Naive thymus-derived CD8-positive, alpha-beta T cell (primary cell): ENCODE results near the gene FCRL3. TPM values are rescaled to one million over a fixed set of nuclear protein-coding genes. Genes with fewer than 3 reads are reported as not detected.
A peak's percentile ranks its signal among the peaks of the same experiment; 100 is the strongest.

ENCODE experiments used
- ATAC-seq, 2 donors: fragments of 150-1000 bp; cut with Tn5 transposase in 1 of 2; sonication (Bioruptor Pico), chemical (Tn5 transposase) in 1 of 2; 1 replicate in 1 of 2; 2 replicates in 1 of 2; pipeline ENCODE4 v1.10.0; 2021; ENCODE audit warnings: mild to moderate bottlenecking in 2 of 2, moderate library complexity in 2 of 2
- POLR2A ChIA-PET: fragments of 350-600 bp; sonication (Branson Sonifier 250); formaldehyde crosslinking; loops from one replicate; lab custom pipeline; 2021; ENCODE audit warnings: antibody characterized with exemption; lab: Charles Lee
- DNase-seq, 10 donors: peaks; one replicate each; pipeline versions ENCODE4 v3.0.0 to v3.0.0-alpha.2; 2020 to 2022
- H3K27ac Mint-ChIP-seq, 10 donors: one replicate each; pipeline ENCODE4 v1.8.0; 2020 to 2022; ENCODE audit warnings: mild to moderate bottlenecking in 10 of 10, mixed read lengths in 10 of 10, moderate library complexity in 4 of 10, inconsistent platforms in 1 of 10
- H3K27me3 Mint-ChIP-seq, 5 donors: one replicate each; pipeline ENCODE4 v1.8.0; 2021 to 2022; ENCODE audit warnings: mixed read lengths in 5 of 5
- H3K36me3 Mint-ChIP-seq, 3 donors: one replicate each; pipeline ENCODE4 v1.8.0; 2020 to 2022; ENCODE audit warnings: mixed read lengths in 3 of 3, mild to moderate bottlenecking in 2 of 3, inconsistent platforms in 1 of 3
- H3K4me1 Mint-ChIP-seq, 4 donors: one replicate each; pipeline ENCODE4 v1.8.0; 2021 to 2022; ENCODE audit warnings: mixed read lengths in 4 of 4
- H3K4me3 Mint-ChIP-seq, 10 donors: one replicate each; pipeline ENCODE4 v1.8.0; 2020 to 2022; ENCODE audit warnings: mild to moderate bottlenecking in 10 of 10, mixed read lengths in 10 of 10, moderate library complexity in 6 of 10, inconsistent platforms in 1 of 10
- H3K9me3 Mint-ChIP-seq, 9 donors: one replicate each; pipeline ENCODE4 v1.8.0; 2020 to 2022; ENCODE audit warnings: mixed read lengths in 9 of 9, mild to moderate bottlenecking in 3 of 9, inconsistent platforms in 1 of 9, moderate library complexity in 1 of 9
- polyA plus RNA-seq, 3 donors: library from polyadenylated mRNA; unstranded; fragments of 300-500 nt; fragmentation: Illumina TruSeq; gene quantifications; one replicate each; pipeline ENCODE4 v1.2.3, GENCODE V29; 2021
- total RNA-seq, 8 experiments: library from RNA in 2 of 8; stranded (reverse) in 2 of 8; gene quantifications; one replicate each; pipeline ENCODE4 v1.2.3 and lab custom pipeline; 2021 to 2026

The FCRL3 gene
- total and polyA plus RNA-seq, 5 experiments from 2014 or later = 1.3 to 30.5 (median 6.3) TPM

DNA sequence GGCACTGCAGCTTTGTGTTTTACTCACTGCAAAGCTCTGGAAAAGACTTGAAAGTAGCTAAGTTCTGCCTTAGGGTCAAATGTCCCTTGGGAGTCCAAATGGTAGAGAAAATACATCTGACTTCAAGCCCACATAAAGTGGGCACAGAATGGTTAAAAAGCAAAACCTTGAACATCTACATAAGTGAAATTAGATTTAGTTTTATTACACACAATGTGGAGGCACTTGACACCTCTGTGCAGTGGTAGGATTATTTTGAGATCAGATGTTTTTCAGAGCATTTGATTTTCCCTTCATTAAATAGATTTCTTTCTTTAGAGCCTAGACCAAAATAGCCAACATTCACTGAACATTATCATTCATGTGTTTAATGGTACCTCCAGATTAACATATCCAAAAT lies 11.2 kb upstream of the FCRL3 start:
- POLR2A ChIA-PET = no interaction called here
- Mint-ChIP-seq H3K4me1 (peaks cover 0 to 39% (median 0%) of the 10 kb centered on the region in 4 donors), H3K4me3 (no peak overlapping the region), H3K27me3 (no peaks in the 10 kb centered on the region), H3K36me3 (no peaks in the 10 kb centered on the region), H3K27ac (no peak overlapping the region), H3K9me3 (peaks cover 0 to 5% (median 0%) of the 10 kb centered on the region in 9 donors)
- DNase-seq (no peak), ATAC-seq (no peak)

DNA sequence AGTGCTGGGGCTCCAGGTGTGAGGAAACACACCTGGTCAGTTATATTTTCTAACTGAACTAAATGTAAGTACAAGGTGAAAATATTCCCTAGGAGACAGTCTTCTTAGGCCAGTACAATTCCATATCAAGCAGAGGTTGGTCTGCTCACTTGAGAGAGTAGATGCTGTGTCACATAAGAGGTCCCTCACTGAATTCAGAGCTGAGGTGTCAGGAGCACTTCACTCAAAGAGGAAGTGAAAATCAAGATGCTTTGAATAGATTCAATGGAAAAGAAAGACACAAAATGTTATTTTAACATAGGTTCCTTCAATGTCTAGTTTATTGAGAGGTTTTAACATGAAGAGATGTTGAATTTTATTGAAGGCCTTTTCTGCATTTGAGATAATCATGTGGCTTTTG lies 4.3 kb upstream of the FCRL3 start:
- H3K27ac Mint-ChIP-seq = peak overlapping the region in 2 of 10 donors; percentile 60 to 76
- H3K4me3 Mint-ChIP-seq = peak overlapping the region in 1 of 10 donors; percentile 36
- DNase-seq = no peak
- H3K4me1 Mint-ChIP-seq = peaks cover 0 to 75% (median 0%) of the 10 kb centered on the region in 4 donors
- H3K9me3 Mint-ChIP-seq = peaks cover 0 to 5% (median 0%) of the 10 kb centered on the region in 9 donors
- H3K36me3 Mint-ChIP-seq = no peaks in the 10 kb centered on the region
- H3K27me3 Mint-ChIP-seq = peaks cover 0 to 15% (median 2%) of the 10 kb centered on the region in 5 donors
- POLR2A ChIA-PET = no interaction called here
- ATAC-seq = no peak

DNA sequence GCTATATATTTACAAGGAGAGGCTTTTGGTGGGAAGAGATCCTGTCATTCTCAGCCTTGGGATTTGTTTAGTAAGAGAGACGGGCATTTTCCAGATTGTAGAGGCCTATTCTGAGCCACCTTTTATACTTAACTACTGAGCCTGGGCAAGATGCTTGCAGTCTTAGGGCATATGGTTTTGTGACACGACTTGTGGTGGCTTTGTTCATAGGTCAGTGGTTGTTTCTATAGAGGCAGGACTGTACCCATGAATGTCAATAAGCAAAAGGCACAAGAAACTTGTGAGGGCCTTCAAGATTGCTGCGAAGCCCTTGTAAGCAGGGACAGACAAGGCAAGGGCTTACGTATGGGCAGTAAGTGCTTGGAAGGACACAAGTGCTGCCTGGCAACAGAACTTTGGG lies 3.4 kb upstream of the FCRL3 start:
- Mint-ChIP-seq H3K27me3 (peaks cover 2 to 15% (median 2%) of the 10 kb centered on the region in 5 donors), H3K4me1 (peaks cover 0 to 71% (median 0%) of the 10 kb centered on the region in 4 donors), H3K4me3 (no peak overlapping the region), H3K9me3 (peaks cover 0 to 5% (median 0%) of the 10 kb centered on the region in 9 donors), H3K27ac (no peak overlapping the region), H3K36me3 (no peaks in the 10 kb centered on the region)
- ATAC-seq = no peak
- DNase-seq = no peak
- POLR2A ChIA-PET = no interaction called here

DNA sequence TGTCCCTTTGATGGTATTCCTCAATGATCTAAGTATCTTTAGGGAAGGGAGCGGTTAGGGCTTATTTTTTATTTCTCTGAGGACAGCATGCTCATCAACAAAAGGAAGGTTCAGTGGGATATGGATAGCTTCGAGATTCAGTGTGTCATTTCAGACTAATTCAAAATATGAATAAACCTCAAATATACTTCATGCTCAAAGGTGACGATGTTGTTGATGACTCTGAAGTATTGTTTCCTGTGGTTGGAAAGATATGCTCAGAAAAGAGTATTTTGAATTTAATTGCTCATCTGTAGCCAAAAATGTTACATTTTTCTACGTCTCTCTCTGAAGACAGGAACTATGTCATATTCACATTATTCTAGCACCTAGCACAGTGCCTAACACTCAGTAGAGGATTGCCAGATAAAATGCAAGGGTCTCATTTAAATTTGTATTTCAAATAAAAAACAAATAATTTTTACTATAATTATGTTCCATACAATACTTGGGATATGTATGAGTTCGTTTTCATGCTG lies 1.8 kb upstream of the FCRL3 start:
- DNase-seq = no peak
- no peak for ATAC-seq
- H3K27ac Mint-ChIP-seq = peak overlapping the region in 3 of 10 donors; percentile 35 to 42 (median 39)
- POLR2A ChIA-PET = no interaction called here
- peaks cover 0 to 75% (median 0%) of the 10 kb centered on the region in 4 donors for H3K4me1 Mint-ChIP-seq
- peaks cover 0 to 2% (median 0%) of the 10 kb centered on the region in 9 donors for H3K9me3 Mint-ChIP-seq
- peak overlapping the region in 1 of 10 donors; percentile 20 for H3K4me3 Mint-ChIP-seq
- peaks cover 2 to 15% (median 5%) of the 10 kb centered on the region in 5 donors for H3K27me3 Mint-ChIP-seq
- no peaks in the 10 kb centered on the region for H3K36me3 Mint-ChIP-seq

DNA sequence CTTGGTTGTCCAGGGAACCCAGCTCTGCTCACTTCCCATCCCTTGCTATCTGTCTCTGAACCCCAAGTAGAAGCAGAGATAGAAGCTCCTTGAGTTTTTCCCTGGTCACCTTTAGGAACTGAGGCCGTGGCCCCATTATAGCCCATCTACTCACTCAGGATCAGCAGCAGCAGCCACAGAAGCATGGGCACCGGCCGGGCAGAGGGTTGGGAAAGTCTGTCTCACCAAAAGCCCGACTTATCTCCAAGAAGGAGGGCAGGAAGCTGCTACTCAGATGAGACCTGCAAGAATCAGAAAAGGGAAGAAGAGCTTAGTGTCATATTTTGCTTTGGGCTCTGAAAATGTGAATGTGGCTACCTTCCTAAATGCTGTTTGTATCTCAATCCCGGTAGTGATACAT lies 264 bp downstream of the FCRL3 start:
- ATAC-seq (no peak), DNase-seq (no peak)
- POLR2A ChIA-PET = no interaction called here
- peak overlapping the region in 4 of 10 donors; percentile 45 to 81 (median 54) for H3K27ac Mint-ChIP-seq
- H3K27me3 Mint-ChIP-seq = peaks cover 2 to 15% (median 8%) of the 10 kb centered on the region in 5 donors
- no peaks in the 10 kb centered on the region for H3K36me3 Mint-ChIP-seq
- H3K4me1 Mint-ChIP-seq = peaks cover 0 to 73% (median 0%) of the 10 kb centered on the region in 4 donors
- H3K4me3 Mint-ChIP-seq = peak overlapping the region in 5 of 10 donors; percentile 5 to 80 (median 57)
- peaks cover 0 to 2% (median 0%) of the 10 kb centered on the region in 9 donors for H3K9me3 Mint-ChIP-seq

DNA sequence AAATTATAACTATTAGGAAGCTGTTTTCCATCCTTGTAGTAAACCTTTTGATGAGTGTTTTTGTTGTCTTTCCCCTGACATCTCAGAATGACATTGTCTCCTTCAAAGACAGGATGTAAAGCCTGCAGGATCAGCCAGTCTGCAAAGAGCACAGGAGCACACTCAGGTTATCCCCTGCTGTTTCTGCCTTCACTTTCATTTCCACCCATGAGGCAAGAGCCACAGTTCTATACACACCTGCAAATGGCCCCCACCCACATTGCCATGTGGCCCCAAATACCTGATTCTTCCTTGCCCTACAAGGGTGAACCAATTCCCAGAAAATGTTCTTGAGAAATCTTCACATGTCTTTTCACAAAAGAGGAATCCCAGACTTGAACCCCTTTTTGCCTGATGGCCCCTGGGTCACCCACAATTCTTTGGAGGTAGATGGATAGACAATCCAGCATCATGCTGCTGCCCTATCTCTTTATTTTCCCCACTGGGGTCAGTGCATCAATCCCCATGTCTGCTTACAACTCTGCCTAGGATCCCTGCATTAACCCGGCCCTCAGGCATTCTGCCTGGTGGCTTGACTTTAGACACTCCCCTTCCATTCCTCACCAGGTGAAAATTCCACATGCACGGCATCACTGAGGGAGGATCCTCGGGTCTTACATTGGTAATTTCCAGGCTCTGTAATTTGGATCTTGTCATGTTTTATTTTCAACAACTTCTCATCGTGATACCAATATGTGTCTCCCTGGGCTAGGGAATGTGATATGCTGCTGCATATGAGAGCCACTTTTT lies 2.6 kb downstream of the FCRL3 start:
- ATAC-seq (no peak), DNase-seq (no peak)
- Mint-ChIP-seq H3K36me3 (no peaks in the 10 kb centered on the region), H3K27me3 (peaks cover 2 to 22% (median 9%) of the 10 kb centered on the region in 5 donors), H3K4me1 (peaks cover 0 to 67% (median under 1%) of the 10 kb centered on the region in 4 donors), H3K4me3 (peak overlapping the region in 3 of 10 donors; percentile 0 to 80 (median 25)), H3K27ac (peak overlapping the region in 4 of 10 donors; percentile 27 to 59 (median 38)), H3K9me3 (peaks cover 0 to 2% (median 0%) of the 10 kb centered on the region in 9 donors)
- POLR2A ChIA-PET = no interaction called here

DNA sequence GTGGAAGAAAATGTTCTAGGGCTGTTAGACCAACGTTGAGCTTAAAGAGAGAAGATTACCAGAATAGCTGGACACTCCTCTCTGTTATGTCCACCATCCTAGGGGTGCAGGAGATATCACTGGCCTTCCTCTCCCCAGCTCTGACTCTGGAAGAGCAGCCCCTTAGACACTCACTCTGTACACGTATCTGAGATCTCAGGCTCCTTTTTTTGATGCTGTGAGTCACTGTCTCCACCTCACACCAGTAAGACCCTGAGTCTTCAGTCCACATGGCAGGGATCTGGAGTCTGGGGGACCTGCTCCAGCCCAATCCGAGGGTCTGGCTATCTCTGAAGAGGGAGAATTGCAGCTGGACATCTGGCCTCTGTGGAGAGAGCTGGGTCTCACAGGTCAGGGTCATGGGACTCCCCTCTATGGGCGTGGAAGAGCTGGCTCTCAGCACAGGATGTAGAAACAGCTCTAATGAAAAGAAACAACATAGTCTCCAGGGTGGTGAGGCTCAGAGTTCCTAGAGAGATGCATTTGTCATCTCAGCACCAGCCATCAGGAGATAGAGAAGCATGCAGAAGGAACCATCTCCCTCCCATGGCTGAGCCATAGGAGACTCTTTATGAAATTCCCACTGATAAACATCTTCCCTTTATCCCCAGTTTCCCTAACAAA lies 3.5 kb downstream of the FCRL3 start:
- peaks cover 0 to 63% (median under 1%) of the 10 kb centered on the region in 4 donors for H3K4me1 Mint-ChIP-seq
- peak overlapping the region in 2 of 10 donors; percentile 20 to 44 for H3K4me3 Mint-ChIP-seq
- no peaks in the 10 kb centered on the region for H3K36me3 Mint-ChIP-seq
- ATAC-seq (no peak), DNase-seq (no peak)
- no peaks in the 10 kb centered on the region for H3K9me3 Mint-ChIP-seq
- H3K27ac Mint-ChIP-seq = peak overlapping the region in 3 of 10 donors; percentile 11 to 68 (median 59)
- POLR2A ChIA-PET = no interaction called here
- peaks cover 2 to 22% (median 9%) of the 10 kb centered on the region in 5 donors for H3K27me3 Mint-ChIP-seq

DNA sequence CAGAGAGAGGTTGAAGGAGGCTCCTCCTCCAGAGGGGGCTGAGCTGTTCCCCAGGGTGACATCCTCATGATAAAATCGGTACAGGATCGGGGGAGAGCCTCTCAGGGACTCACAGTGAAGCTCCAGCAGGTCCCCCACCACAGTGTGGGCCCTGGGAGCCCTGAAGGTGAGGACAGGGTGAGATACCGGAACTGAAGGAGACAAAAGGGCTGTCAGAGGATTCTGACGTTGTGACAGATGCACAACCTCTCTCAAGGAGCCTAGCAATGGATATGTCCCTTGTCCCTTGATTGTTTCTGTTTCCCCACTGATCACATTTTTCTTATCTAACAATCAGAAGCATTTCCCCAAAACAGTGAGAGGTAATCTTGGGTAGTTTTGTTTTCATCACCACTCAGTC lies 5.2 kb downstream of the FCRL3 start:
- Mint-ChIP-seq H3K4me3 (peak overlapping the region in 2 of 10 donors; percentile 31 to 44), H3K27ac (peak overlapping the region in 3 of 10 donors; percentile 24 to 85 (median 34)), H3K9me3 (no peaks in the 10 kb centered on the region), H3K4me1 (peaks cover 0 to 56% (median under 1%) of the 10 kb centered on the region in 4 donors), H3K36me3 (no peaks in the 10 kb centered on the region), H3K27me3 (peaks cover 2 to 22% (median 8%) of the 10 kb centered on the region in 5 donors)
- ATAC-seq (no peak), DNase-seq (no peak)
- POLR2A ChIA-PET = no interaction called here

DNA sequence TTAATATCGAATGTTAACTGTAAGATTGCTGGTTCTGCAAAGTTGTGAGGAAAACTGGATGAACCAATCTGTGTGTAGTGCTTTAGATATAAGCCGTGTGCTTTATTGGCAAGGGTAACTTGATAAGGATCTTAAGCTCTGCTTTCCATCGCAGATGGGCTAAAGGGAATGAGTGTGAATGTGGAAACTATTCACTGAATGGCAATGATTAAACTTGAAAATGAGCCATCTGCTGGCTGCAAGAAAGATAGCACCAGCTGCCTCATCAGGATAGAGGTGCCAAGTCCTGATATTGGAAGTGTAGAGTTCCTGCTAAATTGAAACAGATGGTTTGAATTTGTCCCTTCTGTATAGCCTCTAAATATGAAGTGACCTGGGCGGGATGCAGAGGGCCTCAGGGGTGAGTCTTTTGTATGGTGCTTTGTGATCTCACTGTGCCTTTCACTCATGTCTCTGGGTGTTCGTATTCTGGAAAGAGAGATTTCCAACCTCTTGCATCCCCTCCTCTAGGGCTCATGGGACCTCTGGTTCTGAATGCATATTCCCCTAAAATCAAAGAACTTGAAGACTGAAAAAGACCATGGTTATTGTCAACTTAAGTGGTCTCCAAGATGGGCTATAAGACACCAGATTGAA lies 9.2 kb downstream of the FCRL3 start:
- Mint-ChIP-seq H3K4me3 (no peak overlapping the region), H3K36me3 (no peaks in the 10 kb centered on the region), H3K9me3 (no peaks in the 10 kb centered on the region), H3K4me1 (peaks cover 0 to 23% (median under 1%) of the 10 kb centered on the region in 4 donors), H3K27me3 (peaks cover 0 to 9% (median 4%) of the 10 kb centered on the region in 5 donors), H3K27ac (no peak overlapping the region)
- no peak for ATAC-seq
- POLR2A ChIA-PET = interaction anchor here (0.6 kb wide), 1 partner anchor 154 kb away, joined by 3 read pairs; no protein-coding TSS in a partner anchor
- no peak for DNase-seq

DNA sequence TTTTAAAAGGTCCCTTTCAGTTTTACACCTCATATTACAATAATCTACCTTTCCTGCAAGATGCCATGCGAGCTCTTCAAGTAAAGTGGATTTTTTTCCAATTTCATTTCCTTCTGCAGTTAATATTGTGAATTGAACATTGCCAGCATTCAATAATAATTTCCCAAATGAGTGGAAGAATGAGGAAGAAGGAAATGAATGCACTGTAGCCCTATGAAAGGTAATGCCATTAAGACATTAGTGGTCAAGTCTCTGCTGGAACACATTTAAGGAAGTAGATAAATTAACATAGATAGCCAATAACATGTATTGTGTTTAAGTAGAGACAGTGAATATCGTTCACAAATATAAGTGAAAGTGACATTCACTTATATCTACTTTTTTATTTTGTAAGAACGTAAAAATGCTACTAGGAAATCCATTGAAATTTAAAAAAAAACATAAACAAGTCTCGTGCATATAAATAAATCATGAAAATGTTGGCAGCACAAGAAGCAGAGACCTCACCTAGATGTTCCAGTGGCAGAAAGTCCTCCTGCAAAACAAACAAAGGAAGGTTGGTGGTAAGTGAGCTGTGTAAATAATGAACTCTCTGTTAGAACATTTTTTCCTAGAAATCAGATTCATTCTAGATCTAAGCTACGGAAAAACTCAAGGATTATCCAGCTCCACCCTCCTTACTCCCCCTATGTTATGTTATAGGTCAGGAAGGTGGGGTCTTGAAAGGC lies 17.7 kb downstream of the FCRL3 start:
- no peaks in the 10 kb centered on the region for H3K36me3 Mint-ChIP-seq
- peaks cover 0 to 4% (median 0%) of the 10 kb centered on the region in 4 donors for H3K4me1 Mint-ChIP-seq
- H3K4me3 Mint-ChIP-seq = no peak overlapping the region
- POLR2A ChIA-PET = no interaction called here
- peaks cover 2 to 23% (median 4%) of the 10 kb centered on the region in 5 donors for H3K27me3 Mint-ChIP-seq
- ATAC-seq = no peak
- peaks cover 0 to 3% (median 0%) of the 10 kb centered on the region in 9 donors for H3K9me3 Mint-ChIP-seq
- DNase-seq = no peak
- no peak overlapping the region for H3K27ac Mint-ChIP-seq

DNA sequence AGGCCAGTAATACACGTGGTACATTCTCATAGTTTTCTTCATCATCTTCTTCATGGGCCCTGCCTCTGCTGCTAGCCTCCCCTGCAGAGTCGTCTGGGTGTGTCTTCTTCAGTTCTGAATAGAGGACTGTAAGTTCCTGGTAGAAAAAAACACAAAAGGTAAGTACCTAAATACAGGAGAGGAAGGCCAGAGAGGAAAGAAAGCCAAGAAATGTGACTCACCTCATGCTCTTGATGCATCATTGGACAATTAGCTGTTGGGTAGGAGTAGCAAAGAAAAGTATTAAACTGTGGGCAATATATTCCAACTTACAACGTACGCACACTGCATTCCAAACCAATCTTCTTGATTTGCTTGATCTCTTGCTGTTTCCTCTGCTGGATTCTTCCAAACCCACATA lies 21.8 kb downstream of the FCRL3 start:
- no peak for ATAC-seq
- H3K4me1 Mint-ChIP-seq = no peaks in the 10 kb centered on the region
- peaks cover 2 to 26% (median 4%) of the 10 kb centered on the region in 5 donors for H3K27me3 Mint-ChIP-seq
- no peak overlapping the region for H3K27ac Mint-ChIP-seq
- no peak for DNase-seq
- POLR2A ChIA-PET = no interaction called here
- H3K36me3 Mint-ChIP-seq = peaks cover 0 to 7% (median 0%) of the 10 kb centered on the region in 3 donors
- H3K9me3 Mint-ChIP-seq = peaks cover 0 to 10% (median 2%) of the 10 kb centered on the region in 9 donors
- H3K4me3 Mint-ChIP-seq = no peak overlapping the region

DNA sequence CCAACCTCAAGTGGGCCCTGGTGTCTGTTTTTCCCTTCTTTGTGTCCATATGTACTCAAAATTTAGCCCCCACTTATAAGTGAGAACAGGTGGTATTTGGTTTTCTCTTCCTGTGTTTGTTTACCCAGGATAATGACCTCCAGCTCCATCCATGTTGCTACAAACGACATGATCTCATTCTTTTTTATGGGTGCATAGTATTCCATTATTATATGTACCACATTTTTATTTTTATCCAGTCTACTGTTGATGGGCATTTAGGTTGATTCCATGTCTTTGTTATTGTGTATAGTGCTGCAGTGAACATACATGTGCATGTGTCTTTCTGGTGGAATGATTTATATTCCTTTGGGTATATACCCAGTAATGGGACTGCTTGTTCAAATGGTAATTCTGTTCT lies 27.6 kb downstream of the FCRL3 start:
- no peak overlapping the region for H3K27ac Mint-ChIP-seq
- POLR2A ChIA-PET = no interaction called here
- DNase-seq (no peak), ATAC-seq (no peak)
- no peak overlapping the region for H3K4me3 Mint-ChIP-seq
- H3K4me1 Mint-ChIP-seq = no peaks in the 10 kb centered on the region
- H3K27me3 Mint-ChIP-seq = peaks cover 0 to 14% (median 1%) of the 10 kb centered on the region in 5 donors
- peaks cover 12 to 50% (median 29%) of the 10 kb centered on the region in 9 donors for H3K9me3 Mint-ChIP-seq
- H3K36me3 Mint-ChIP-seq = peaks cover 0 to 22% (median 17%) of the 10 kb centered on the region in 3 donors
